Measurements from ENCODE around the gene CAVIN1. TPM values are rescaled to one million over a fixed set of nuclear protein-coding genes. Genes with fewer than 3 reads are reported as not detected.
"Not testable (repeated sequence)": the region's sequence is repeated elsewhere in the genome, so short reads cannot be mapped to it uniquely, and the experiment has no call there.

Gene CAVIN1
- total RNA-seq, 1 donor from 2014 or later = 238 TPM

DNA sequence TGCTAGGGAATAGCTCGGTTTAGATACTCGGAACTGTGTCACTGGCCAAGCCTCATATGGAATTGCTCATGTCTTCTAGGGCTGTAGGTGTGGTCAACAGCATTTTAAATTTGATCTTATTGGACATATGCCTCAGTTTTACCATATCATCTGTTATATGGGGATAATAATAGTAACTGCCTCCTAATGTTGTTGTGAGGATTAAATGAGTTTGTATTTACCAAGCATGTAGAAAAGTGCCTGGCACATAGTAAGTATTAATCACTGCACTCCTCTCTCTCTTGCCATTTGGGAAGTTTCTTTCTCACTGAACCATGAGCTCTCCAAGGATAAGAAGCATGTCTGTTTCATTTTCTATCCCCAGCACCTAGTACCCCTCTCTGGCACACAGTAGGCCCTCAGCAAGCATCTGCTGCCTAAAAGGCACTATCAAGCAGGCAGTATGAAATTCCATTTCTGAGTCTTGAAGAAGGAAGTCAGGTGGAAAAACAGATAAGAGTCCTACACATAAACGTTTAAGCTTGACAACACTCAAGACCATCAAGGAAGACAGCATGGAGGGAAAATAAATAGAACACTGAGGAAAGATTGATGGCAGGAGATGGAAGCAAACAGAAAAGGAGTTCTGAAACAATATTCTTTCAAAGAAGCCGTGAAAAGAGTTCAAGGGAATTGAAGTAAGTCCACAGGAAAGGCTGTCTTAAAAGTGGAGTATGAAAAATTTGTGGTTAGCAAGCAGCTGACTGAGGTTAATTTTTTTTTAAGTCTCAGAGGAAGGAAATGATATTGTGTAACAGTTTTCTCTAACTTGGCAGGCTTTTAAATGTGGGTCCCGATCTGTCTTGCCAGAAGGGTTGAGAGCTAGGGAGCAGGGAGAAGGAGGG lies 33.4 kb upstream of the CAVIN1 start:
- Histone ChIP-seq H3K9ac (ENCODE audit: low read depth in 1 of 3, low read length in 3 of 3) (peak overlapping the region in 1 of 3 donors; percentile 16), H3K4me1 (ENCODE audit: control insufficient read depth in 3 of 3, insufficient read depth in 3 of 3, low read length in 3 of 3) (peaks cover 13 to 24% (median 22%) of the 10 kb centered on the region in 3 donors), H3K4me3 (ENCODE audit: low read length in 3 of 3) (peak overlapping the region in 1 of 3 donors; percentile 2), H3K36me3 (ENCODE audit: control insufficient read depth in 3 of 3, insufficient read depth in 3 of 3, low read length in 3 of 3) (peaks cover 0 to 6% (median 1%) of the 10 kb centered on the region in 3 donors), H3K9me3 (ENCODE audit: control insufficient read depth in 3 of 3, low read length in 3 of 3) (no peaks in the 10 kb centered on the region), H3K27me3 (ENCODE audit: control insufficient read depth in 3 of 3, insufficient read depth in 3 of 3, low read length in 3 of 3) (no peaks in the 10 kb centered on the region), H3K27ac (ENCODE audit: low read depth, low read length) (peak overlapping the region; percentile 97)

- H3K9me3 ChIP-seq (ENCODE audit: control insufficient read depth in 3 of 3, low read length in 3 of 3); H3K9ac ChIP-seq (ENCODE audit: low read depth in 1 of 3, low read length in 3 of 3); H3K27me3 ChIP-seq (ENCODE audit: control insufficient read depth in 3 of 3, insufficient read depth in 3 of 3, low read length in 3 of 3); H3K27ac ChIP-seq (ENCODE audit: low read depth, low read length); H3K36me3 ChIP-seq (ENCODE audit: control insufficient read depth in 3 of 3, insufficient read depth in 3 of 3, low read length in 3 of 3); H3K4me3 ChIP-seq (ENCODE audit: low read length in 3 of 3): not testable (repeated sequence)
- peaks cover 4 to 15% (median 10%) of the 10 kb centered on the region in 3 donors for H3K4me1 ChIP-seq (ENCODE audit: control insufficient read depth in 3 of 3, insufficient read depth in 3 of 3, low read length in 3 of 3)
Observed at GRCh38 chr17:42454987-42455386, 31.9 kb upstream of the CAVIN1 start.

GRCh38 chr17:42453439-42453838 lies 30.4 kb upstream of the CAVIN1 start:
- Histone ChIP-seq H3K4me1 (ENCODE audit: control insufficient read depth in 3 of 3, insufficient read depth in 3 of 3, low read length in 3 of 3) (peaks cover 4 to 10% (median 7%) of the 10 kb centered on the region in 3 donors), H3K27me3 (ENCODE audit: control insufficient read depth in 3 of 3, insufficient read depth in 3 of 3, low read length in 3 of 3) (no peaks in the 10 kb centered on the region), H3K27ac (ENCODE audit: low read depth, low read length) (peak overlapping the region; percentile 18)

GRCh38 chr17:42451270-42451669 lies 28.2 kb upstream of the CAVIN1 start:
- not testable (repeated sequence) for H3K9me3 ChIP-seq (ENCODE audit: control insufficient read depth in 3 of 3, low read length in 3 of 3); H3K4me1 ChIP-seq (ENCODE audit: control insufficient read depth in 3 of 3, insufficient read depth in 3 of 3, low read length in 3 of 3); H3K27me3 ChIP-seq (ENCODE audit: control insufficient read depth in 3 of 3, insufficient read depth in 3 of 3, low read length in 3 of 3); H3K27ac ChIP-seq (ENCODE audit: low read depth, low read length); H3K4me3 ChIP-seq (ENCODE audit: low read length in 3 of 3); H3K9ac ChIP-seq (ENCODE audit: low read depth in 1 of 3, low read length in 3 of 3); H3K36me3 ChIP-seq (ENCODE audit: control insufficient read depth in 3 of 3, insufficient read depth in 3 of 3, low read length in 3 of 3)

More at GRCh38 chr17:42453439-42453838, 30.4 kb upstream of the CAVIN1 start:
- H3K4me3 ChIP-seq (ENCODE audit: low read length in 3 of 3) = no peak overlapping the region
- H3K36me3 ChIP-seq (ENCODE audit: control insufficient read depth in 3 of 3, insufficient read depth in 3 of 3, low read length in 3 of 3) = no peaks in the 10 kb centered on the region
- no peaks in the 10 kb centered on the region for H3K9me3 ChIP-seq (ENCODE audit: control insufficient read depth in 3 of 3, low read length in 3 of 3)
- H3K9ac ChIP-seq (ENCODE audit: low read depth in 1 of 3, low read length in 3 of 3) = no peak overlapping the region

GRCh38 chr17:42449838-42450237 lies 26.8 kb upstream of the CAVIN1 start:
- H3K27ac ChIP-seq (ENCODE audit: low read depth, low read length); H3K4me1 ChIP-seq (ENCODE audit: control insufficient read depth in 3 of 3, insufficient read depth in 3 of 3, low read length in 3 of 3); H3K9ac ChIP-seq (ENCODE audit: low read depth in 1 of 3, low read length in 3 of 3); H3K36me3 ChIP-seq (ENCODE audit: control insufficient read depth in 3 of 3, insufficient read depth in 3 of 3, low read length in 3 of 3); H3K9me3 ChIP-seq (ENCODE audit: control insufficient read depth in 3 of 3, low read length in 3 of 3); H3K27me3 ChIP-seq (ENCODE audit: control insufficient read depth in 3 of 3, insufficient read depth in 3 of 3, low read length in 3 of 3); H3K4me3 ChIP-seq (ENCODE audit: low read length in 3 of 3): not testable (repeated sequence)

- not testable (repeated sequence) for H3K36me3 ChIP-seq (ENCODE audit: control insufficient read depth in 3 of 3, insufficient read depth in 3 of 3, low read length in 3 of 3); H3K4me1 ChIP-seq (ENCODE audit: control insufficient read depth in 3 of 3, insufficient read depth in 3 of 3, low read length in 3 of 3); H3K9me3 ChIP-seq (ENCODE audit: control insufficient read depth in 3 of 3, low read length in 3 of 3); H3K4me3 ChIP-seq (ENCODE audit: low read length in 3 of 3); H3K27ac ChIP-seq (ENCODE audit: low read depth, low read length); H3K9ac ChIP-seq (ENCODE audit: low read depth in 1 of 3, low read length in 3 of 3); H3K27me3 ChIP-seq (ENCODE audit: control insufficient read depth in 3 of 3, insufficient read depth in 3 of 3, low read length in 3 of 3)
Observed at GRCh38 chr17:42449176-42449575, 26.1 kb upstream of the CAVIN1 start.

DNA sequence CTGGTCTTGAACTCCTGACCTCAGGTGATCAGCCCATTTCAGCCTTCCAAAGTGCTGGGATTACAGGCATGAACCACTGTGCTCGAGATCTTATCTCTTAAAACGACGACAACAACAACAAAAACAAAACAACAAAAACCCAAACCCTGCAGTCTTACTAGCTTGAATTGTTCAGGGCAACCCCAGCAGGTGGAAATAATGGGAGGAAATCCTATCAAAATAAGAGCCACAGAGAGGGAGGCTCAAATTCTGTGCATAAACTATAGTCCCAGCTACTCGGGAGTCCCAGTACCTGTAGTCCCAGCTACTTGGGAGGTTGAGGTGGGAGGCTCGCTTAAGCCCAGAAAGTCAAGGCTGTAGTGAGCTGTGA lies 19.1 kb upstream of the CAVIN1 start:
- Histone ChIP-seq H3K27me3 (ENCODE audit: control insufficient read depth in 3 of 3, insufficient read depth in 3 of 3, low read length in 3 of 3) (no peaks in the 10 kb centered on the region), H3K4me1 (ENCODE audit: control insufficient read depth in 3 of 3, insufficient read depth in 3 of 3, low read length in 3 of 3) (no peaks in the 10 kb centered on the region), H3K9me3 (ENCODE audit: control insufficient read depth in 3 of 3, low read length in 3 of 3) (no peaks in the 10 kb centered on the region), H3K36me3 (ENCODE audit: control insufficient read depth in 3 of 3, insufficient read depth in 3 of 3, low read length in 3 of 3) (no peaks in the 10 kb centered on the region), H3K27ac (ENCODE audit: low read depth, low read length) (no peak overlapping the region), H3K9ac (ENCODE audit: low read depth in 1 of 3, low read length in 3 of 3) (no peak overlapping the region), H3K4me3 (ENCODE audit: low read length in 3 of 3) (no peak overlapping the region)

DNA sequence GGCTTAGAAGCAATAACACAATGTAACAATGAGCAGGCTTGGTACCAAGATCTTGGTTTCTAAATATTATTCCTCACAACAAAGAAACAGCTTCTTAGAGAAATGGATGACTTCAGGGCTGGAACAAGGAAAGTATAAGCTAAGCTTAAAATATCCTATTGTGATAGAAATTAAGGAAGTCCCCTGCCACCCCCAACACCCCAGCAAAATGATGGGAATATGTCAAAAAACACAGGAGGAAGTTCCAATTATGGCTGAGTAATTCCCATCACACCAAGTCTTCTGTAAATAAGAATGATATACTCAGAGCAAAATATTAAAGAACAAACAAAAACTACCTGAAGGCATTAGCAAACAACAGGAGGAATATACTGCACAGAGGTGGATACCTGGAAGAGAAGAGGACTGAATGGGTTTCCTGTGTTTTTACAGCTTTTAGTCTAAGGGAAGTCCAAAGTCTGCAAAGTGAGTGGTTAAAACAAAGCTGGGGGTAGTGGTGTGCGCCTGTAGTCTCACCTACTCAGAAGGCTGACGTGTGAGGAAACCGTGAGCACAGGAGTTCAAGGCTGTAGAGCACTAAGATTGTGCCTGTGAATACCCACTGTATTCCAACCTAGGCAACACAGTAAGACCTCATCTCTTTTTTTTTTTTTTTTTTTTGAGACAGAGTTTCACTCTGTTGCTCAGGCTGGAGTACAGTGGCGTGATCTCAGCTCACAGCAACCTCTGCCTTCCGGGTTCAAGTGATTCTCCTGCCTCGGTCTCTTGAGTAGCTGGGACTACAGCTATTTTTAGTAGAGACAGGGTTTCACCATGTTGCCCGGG lies 18.5 kb upstream of the CAVIN1 start:
- Histone ChIP-seq H3K4me3 (ENCODE audit: low read length in 3 of 3) (no peak overlapping the region), H3K27me3 (ENCODE audit: control insufficient read depth in 3 of 3, insufficient read depth in 3 of 3, low read length in 3 of 3) (no peaks in the 10 kb centered on the region), H3K36me3 (ENCODE audit: control insufficient read depth in 3 of 3, insufficient read depth in 3 of 3, low read length in 3 of 3) (no peaks in the 10 kb centered on the region), H3K9me3 (ENCODE audit: control insufficient read depth in 3 of 3, low read length in 3 of 3) (no peaks in the 10 kb centered on the region), H3K9ac (ENCODE audit: low read depth in 1 of 3, low read length in 3 of 3) (no peak overlapping the region), H3K27ac (ENCODE audit: low read depth, low read length) (no peak overlapping the region), H3K4me1 (ENCODE audit: control insufficient read depth in 3 of 3, insufficient read depth in 3 of 3, low read length in 3 of 3) (peaks cover 0 to 2% (median 0%) of the 10 kb centered on the region in 3 donors)

DNA sequence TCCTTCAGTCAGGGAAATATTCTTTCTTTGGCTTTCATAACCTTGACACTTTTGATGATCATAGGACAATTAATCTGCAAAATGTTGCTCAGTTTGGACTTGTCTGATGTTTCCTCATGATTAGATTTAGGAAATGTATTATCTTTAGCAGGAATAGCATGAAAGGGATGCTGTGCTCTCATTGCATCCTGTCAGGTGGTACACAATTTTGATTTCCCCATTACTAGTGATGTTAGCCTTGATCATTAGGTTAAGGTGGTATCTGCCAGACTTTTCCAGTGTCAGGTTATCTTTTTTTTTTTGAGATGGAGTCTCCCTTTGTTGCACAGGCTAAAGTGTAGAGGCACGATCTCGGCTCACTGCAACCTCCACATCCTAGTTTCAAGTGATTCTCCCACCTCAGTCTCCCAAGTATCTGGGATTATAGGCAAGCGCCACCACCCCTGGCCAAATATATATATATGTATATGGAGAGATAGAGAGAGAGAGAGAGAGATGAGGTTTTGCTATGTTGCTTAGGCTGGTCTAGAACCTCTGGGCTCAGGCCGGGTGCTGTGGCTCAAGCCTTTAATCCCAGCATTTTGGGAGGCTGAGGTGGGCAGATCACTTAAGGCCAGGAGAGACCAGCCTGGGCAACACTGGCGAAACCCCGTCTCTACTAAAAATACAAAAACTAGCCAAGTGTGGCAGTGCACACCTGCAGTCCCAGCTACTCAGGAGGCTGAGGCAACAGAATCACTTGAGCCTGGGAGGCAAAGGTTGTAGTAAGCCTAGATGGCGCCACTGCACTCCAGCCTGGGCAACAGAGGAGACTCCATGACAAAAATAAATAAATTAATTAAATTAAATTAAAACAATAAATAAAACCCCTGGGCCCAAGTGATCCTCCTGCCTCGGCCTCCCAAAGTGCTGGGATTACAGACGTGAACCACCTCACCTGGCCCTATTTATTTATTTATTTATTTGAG lies 15.8 kb upstream of the CAVIN1 start:
- no peak overlapping the region for H3K4me3 ChIP-seq (ENCODE audit: low read length in 3 of 3)
- H3K9ac ChIP-seq (ENCODE audit: low read depth in 1 of 3, low read length in 3 of 3) = no peak overlapping the region
- no peaks in the 10 kb centered on the region for H3K9me3 ChIP-seq (ENCODE audit: control insufficient read depth in 3 of 3, low read length in 3 of 3)
- no peaks in the 10 kb centered on the region for H3K27me3 ChIP-seq (ENCODE audit: control insufficient read depth in 3 of 3, insufficient read depth in 3 of 3, low read length in 3 of 3)
- no peak overlapping the region for H3K27ac ChIP-seq (ENCODE audit: low read depth, low read length)
- H3K4me1 ChIP-seq (ENCODE audit: control insufficient read depth in 3 of 3, insufficient read depth in 3 of 3, low read length in 3 of 3) = peaks cover 0 to 3% (median 2%) of the 10 kb centered on the region in 3 donors
- no peaks in the 10 kb centered on the region for H3K36me3 ChIP-seq (ENCODE audit: control insufficient read depth in 3 of 3, insufficient read depth in 3 of 3, low read length in 3 of 3)

Measured in skeletal muscle tissue (tissue), 4 donors.